LNCaP clone FGC (cell line): ENCODE results near the gene ZNF501.

ENCODE experiments used
- DNase-seq: peaks from one replicate; pipeline ENCODE4 v3.0.0-alpha.2; 2011; ENCODE audit warnings: low read depth
- H3K4me3 ChIP-seq: 2 replicates; pipeline ENCODE4 v1.5.1; 2011; ENCODE audit warnings: mild to moderate bottlenecking, low read depth, low read length, control low read depth
- CTCF ChIP-seq: IDR thresholded peaks from 2 replicates; pipeline ENCODE4 v1.5.1; 2012; ENCODE audit warnings: mild to moderate bottlenecking; ENCODE audit not compliant: control insufficient read depth, insufficient read depth; ENCODE audit errors: extremely low read depth

The ZNF501 gene

GRCh38 chr3:44762690-44763089 lies 33.3 kb downstream of the ZNF501 start:
- DNase-seq: no peak
- TF ChIP-seq CTCF: no peak
- peak overlapping the region; percentile 97 for H3K4me3 ChIP-seq

GRCh38 chr3:44764248-44764647 lies 34.8 kb downstream of the ZNF501 start:
- no peak for TF ChIP-seq CTCF
- no peak for DNase-seq
- H3K4me3 ChIP-seq: no peak overlapping the region

- H3K4me3 ChIP-seq: no peak overlapping the region
- no peak for TF ChIP-seq CTCF
These were observed 42.1 kb downstream of the ZNF501 start for GRCh38 chr3:44771424-44772098.

GRCh38 chr3:44772099-44772442 lies 42.6 kb downstream of the ZNF501 start:
- DNase-seq: no peak
- no peak for TF ChIP-seq CTCF
- no peak overlapping the region for H3K4me3 ChIP-seq

More at GRCh38 chr3:44771424-44772098, 42.1 kb downstream of the ZNF501 start:
- no peak for DNase-seq

- no peak for DNase-seq
- TF ChIP-seq CTCF: no peak
- H3K4me3 ChIP-seq: no peak overlapping the region
These were observed 53.5 kb downstream of the ZNF501 start for GRCh38 chr3:44782891-44783290.
